HS-27A (cell line): ENCODE data around the gene LDB1.

Experiments
- DNase-seq: peaks from one replicate; pipeline ENCODE4 v3.0.0-alpha.2; 2012; ENCODE audit warnings: low read depth, missing footprints

LDB1 gene, protein sequence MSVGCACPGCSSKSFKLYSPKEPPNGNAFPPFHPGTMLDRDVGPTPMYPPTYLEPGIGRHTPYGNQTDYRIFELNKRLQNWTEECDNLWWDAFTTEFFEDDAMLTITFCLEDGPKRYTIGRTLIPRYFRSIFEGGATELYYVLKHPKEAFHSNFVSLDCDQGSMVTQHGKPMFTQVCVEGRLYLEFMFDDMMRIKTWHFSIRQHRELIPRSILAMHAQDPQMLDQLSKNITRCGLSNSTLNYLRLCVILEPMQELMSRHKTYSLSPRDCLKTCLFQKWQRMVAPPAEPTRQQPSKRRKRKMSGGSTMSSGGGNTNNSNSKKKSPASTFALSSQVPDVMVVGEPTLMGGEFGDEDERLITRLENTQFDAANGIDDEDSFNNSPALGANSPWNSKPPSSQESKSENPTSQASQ

GRCh38 chr10:102120142-102120990 lies at the start of gene LDB1:
TSS of gene LDB1 (minus strand) at chr10:102120368. CDS start at chr10:102120110, 258 bp downstream.
- DNase-seq = no peak

GRCh38 chr10:102167861-102168260 lies 47.7 kb upstream of the LDB1 start:
- no peak for DNase-seq

- no peak for DNase-seq
These were observed 43.3 kb upstream of the LDB1 start for GRCh38 chr10:102163342-102163989.

DNA sequence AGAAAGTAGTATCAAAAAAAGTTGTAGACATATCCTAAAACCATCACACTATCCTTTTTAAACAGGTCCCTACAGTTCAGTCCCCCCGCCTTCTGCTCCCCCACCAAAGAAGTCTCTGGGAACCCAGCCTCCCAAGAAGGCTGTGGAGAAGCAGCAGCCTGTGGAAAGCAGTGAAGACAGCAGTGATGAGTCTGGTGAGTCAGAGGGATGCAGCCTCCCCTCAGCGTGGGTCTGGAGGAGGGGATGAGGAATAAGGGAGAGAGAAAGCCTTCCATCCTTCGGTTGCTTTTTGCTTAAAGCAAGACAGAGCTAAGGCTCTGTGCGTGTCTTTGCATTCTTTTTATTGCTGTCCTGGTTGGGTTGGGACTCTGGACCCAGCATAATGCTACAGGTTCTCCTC lies 39.7 kb upstream of the LDB1 start:
- no peak for DNase-seq

GRCh38 chr10:102159051-102159597 lies 39.0 kb upstream of the LDB1 start:
- no peak for DNase-seq

DNA sequence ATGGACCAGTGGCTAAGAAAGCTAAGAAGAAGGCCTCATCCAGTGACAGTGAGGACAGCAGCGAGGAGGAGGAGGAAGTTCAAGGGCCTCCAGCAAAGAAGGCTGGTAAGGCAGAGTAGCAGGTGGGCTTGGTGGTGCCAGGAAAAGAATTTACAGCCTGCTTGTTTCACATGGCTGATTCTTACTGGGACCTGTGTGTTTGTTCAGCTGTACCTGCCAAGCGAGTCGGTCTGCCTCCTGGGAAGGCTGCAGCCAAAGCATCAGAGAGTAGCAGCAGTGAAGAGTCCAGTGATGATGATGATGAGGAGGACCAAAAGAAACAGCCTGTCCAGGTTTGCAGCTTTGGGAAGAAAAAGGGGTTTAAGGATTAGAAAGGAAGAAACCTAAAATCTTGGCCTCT lies 37.1 kb upstream of the LDB1 start:
- no peak for DNase-seq

GRCh38 chr10:102154466-102155116 lies 34.4 kb upstream of the LDB1 start:
- DNase-seq = no peak

DNA sequence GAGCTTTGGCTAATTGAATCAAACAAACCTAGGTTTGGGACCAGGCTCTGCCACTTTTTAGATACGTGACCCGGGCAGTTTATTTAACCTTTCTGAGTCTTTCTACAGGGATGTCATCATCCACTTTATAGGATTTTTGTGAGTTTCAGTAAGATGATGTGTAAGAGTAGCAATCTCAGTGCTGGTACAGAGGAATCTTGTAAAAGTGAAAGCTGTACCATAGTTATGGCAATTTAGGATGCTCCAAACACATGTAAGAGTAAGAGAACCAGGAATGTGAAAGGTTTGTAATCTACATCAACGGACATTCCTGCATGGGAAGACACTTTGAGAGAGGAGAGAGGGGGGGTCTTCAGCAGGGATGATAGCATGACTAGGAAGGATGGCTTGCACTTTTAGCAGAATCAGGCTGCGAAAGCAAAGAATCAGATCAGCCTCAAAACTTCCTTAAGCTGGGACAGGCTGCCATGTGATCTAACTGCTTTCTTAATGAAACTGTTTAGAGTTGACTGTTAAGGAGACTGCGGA lies 33.0 kb upstream of the LDB1 start:
- DNase-seq = no peak

DNA sequence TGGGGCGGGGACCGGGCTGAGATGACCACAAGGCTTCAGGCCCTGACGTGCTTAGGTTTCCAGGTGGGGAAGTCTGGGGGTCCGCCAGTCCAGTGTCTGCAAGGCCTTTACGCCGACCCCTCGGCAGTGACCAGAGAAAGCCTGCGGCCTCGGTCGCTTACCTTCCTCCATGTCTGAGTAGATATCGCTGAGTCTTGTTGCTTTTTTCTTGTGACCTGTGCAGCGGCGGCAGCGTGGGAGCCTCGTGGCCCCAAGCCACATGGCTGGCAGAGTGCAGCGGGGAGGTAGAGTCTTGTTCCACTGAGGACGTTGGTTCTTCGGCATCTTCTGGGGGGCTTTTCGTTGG lies 32.4 kb upstream of the LDB1 start:
- no peak for DNase-seq

GRCh38 chr10:102151774-102152544 lies 31.8 kb upstream of the LDB1 start, which contains the start of gene NOLC1:
TSS of gene NOLC1 (plus strand) at chr10:102152389. CDS start at chr10:102152411, 22 bp downstream.
- peak; percentile 91 for DNase-seq

DNA sequence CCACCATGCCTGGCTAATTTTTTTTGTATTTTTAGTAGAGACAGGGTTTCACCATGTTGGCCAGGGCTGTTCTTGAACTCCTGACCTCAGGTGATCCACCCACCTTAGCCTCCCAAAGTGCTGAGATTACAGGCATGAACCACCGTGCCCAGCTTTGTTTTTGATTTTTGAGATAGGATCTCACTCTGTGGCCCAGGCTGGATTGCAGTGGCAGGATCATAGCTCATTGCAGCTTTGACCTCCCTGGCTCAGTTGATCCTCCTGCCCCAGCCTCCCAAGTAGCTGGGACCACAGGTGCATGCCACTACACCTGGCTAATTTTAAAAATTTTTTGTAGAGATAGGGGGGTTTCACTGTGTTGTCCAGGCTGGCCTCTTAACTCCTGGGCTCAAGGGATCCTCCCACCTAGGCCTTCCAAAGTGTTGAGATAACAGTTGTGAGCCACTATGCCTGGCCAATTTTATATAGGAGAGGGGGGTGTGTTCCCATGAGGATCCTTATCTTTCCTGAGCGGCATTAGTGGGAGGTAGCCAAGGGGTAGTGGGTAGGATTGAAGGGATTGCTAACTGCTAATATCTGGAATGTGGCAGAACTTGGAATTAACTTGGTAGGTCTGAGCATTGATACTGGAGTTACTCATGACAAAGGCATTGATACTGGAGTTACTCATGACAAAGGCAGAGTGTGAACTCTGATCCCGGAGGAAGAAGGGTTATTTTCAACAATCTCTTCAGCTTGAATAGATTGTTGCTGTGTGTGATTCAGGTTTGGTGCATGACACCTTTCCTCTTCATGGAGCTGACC lies 31.0 kb upstream of the LDB1 start:
- DNase-seq = peak; percentile 61

GRCh38 chr10:102148275-102148674 lies 28.1 kb upstream of the LDB1 start:
- no peak for DNase-seq

GRCh38 chr10:102147561-102147960 lies 27.4 kb upstream of the LDB1 start:
- DNase-seq = no peak

DNA sequence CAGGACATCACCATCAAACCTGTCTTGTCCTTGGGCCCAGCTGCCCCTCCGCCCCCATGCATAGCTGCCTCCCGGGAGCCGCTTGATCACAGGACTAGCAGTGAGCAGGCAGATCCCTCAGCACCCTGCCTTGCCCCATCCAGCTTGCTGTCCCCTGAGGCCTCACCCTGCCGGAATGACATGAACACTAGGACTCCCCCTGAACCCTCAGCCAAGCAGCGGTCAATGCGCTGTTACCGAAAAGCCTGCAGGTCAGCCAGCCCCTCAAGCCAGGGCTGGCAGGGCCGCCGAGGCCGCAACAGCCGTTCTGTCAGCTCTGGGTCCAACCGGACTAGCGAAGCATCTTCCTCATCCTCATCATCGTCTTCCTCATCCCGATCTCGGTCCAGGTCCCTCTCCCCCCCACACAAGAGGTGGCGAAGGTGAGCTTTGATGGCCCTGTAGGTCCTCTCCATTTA lies 26.8 kb upstream of the LDB1 start:
- DNase-seq = no peak

DNA sequence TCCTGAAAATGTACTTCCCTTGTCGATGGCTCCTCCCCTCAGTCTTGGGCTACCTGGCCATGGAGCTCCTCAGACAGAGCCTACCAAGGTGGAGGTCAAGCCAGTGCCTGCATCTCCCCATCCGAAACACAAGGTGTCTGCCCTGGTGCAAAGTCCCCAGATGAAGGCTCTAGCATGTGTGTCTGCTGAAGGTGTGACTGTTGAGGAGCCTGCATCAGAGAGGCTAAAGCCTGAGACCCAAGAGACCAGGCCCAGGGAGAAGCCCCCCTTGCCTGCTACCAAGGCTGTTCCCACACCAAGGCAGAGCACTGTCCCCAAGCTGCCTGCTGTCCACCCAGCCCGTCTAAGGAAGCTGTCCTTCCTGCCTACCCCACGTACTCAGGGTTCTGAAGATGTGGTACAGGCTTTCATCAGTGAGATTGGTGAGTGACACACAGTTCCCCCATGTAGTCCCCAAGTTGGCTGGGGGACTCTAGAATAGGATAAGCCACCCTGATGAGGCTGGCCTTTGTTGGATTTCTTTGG lies 21.5 kb upstream of the LDB1 start:
- no peak for DNase-seq

GRCh38 chr10:102140913-102141540 lies 20.9 kb upstream of the LDB1 start:
- no peak for DNase-seq

- no peak for DNase-seq
These were observed 20.1 kb upstream of the LDB1 start for GRCh38 chr10:102140218-102140617.

DNA sequence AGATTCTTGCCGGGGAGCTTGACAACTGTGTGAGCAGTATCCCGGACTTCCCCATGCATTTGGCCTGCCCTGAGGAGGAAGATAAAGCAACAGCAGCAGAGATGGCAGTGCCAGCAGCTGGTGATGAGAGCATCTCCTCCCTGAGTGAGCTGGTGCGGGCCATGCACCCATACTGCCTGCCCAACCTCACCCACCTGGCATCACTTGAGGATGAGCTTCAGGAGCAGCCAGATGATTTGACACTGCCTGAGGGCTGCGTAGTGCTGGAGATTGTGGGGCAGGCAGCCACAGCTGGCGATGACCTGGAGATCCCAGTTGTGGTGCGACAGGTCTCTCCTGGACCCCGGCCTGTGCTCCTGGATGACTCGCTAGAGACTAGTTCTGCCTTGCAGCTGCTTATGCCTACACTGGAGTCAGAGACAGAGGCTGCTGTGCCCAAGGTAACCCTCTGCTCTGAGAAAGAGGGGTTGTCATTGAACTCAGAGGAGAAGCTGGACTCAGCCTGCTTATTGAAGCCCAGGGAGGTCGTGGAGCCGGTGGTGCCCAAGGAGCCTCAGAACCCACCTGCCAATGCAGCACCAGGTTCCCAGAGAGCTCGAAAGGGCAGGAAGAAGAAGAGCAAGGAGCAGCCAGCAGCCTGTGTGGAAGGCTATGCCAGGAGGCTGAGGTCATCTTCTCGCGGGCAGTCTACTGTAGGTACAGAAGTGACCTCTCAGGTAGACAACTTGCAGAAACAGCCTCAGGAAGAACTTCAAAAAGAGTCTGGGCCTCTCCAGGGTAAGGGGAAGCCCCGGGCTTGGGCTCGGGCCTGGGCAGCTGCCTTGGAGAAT lies 19.3 kb upstream of the LDB1 start:
- no peak for DNase-seq
